ENCODE data around the gene PRLR. TPM values are rescaled to one million over a fixed set of nuclear protein-coding genes. Genes with fewer than 3 reads are reported as not detected.

PRLR gene
- total and polyA plus RNA-seq, 10 of the 15 experiments (the other 5 are each of a cell fraction or from before 2014, with no cell fraction given), result 0.03 to 8.1 (median 0.20) TPM

- Histone ChIP-seq H3K4me1 (ENCODE audit: control insufficient read depth, insufficient read depth, low read length) (no peaks in the 10 kb centered on the region), H3K9ac (ENCODE audit: control insufficient read depth, insufficient read depth, low read length) (no peak overlapping the region), H3K27ac (ENCODE audit: control insufficient read depth, insufficient read depth) (no peak overlapping the region), H3K27me3 (replicated peaks in 1 of 2; ENCODE audit: control insufficient read depth in 2 of 2, insufficient read depth in 2 of 2, low read length in 1 of 2) (no peaks in the 10 kb centered on the region), H3K79me2 (ENCODE audit: control insufficient read depth, insufficient read depth, low read length) (no peaks in the 10 kb centered on the region), H3K9me3 (replicated peaks; ENCODE audit: control insufficient read depth, insufficient read depth, low read length) (no peaks in the 10 kb centered on the region), H3K4me2 (ENCODE audit: control insufficient read depth, insufficient read depth) (no peak overlapping the region), H3K4me3 (no peak overlapping the region), H4K20me1 (ENCODE audit: control insufficient read depth, insufficient read depth) (no peaks in the 10 kb centered on the region), H2AFZ (ENCODE audit: control insufficient read depth, low read depth, low read length) (no peak overlapping the region), H3K36me3 (ENCODE audit: control insufficient read depth in 2 of 2, insufficient read depth in 2 of 2, low read length in 1 of 2) (no peaks in the 10 kb centered on the region)
- BruUV-seq (replicated peaks), result no TSS peak
- ChIA-PET POLR2A (no interaction called here), SMC1A (ENCODE audit: uncharacterized antibody, unreplicated experiment) (interaction anchor here (0.8 to 5.4 kb wide), 18 partner anchors 8 to 266 kb away, joined by 3 to 33 read pairs (median 4); no protein-coding TSS in a partner anchor), CTCF (interaction anchor here (0.7 to 6.2 kb wide), 22 partner anchors 10 to 417 kb away, joined by 3 to 91 read pairs (median 4); no protein-coding TSS in a partner anchor), RAD21 (ENCODE audit: unreplicated experiment) (interaction anchor here (0.8 to 2.2 kb wide), 10 partner anchors 21 to 253 kb away, joined by 3 to 7 read pairs (median 5); no protein-coding TSS in a partner anchor)
- 0% methylated on average over 1 of the region's 1 CpG for WGBS (ENCODE audit: insufficient coverage, insufficient replicate concordance, low lambda C conversion rate, missing lambda C conversion rate)
- intact Hi-C loops (cut with micrococcal nuclease; ENCODE audit: unreplicated experiment) (no loop called here), in situ Hi-C loops (cut with MboI) (loop anchor here (5.0 kb wide), 1 partner anchor 90 kb away; no protein-coding TSS in a partner anchor)
- no peak for FAIRE-seq
- ATAC-seq, result no peak
- DNase-seq (ENCODE audit: low read depth, low spot score), result no peak
- TF ChIP-seq SIN3A (IDR thresholded peaks at IDR 0.05; ENCODE audit: low read depth, low read length) (no peak), RFX5 (IDR thresholded peaks at IDR 0.05; ENCODE audit: low read depth, low read length) (no peak), ZNF687 (IDR thresholded peaks at IDR 0.05) (no peak), SUZ12 (IDR thresholded peaks at IDR 0.05; ENCODE audit: unreplicated experiment) (no peak), SMARCA5 (IDR thresholded peaks at IDR 0.05) (no peak)
Observed at GRCh38 chr5:35182486-35182885, 47.8 kb downstream of the PRLR start.
